Hepatocyte (in vitro differentiated cells): Measurements from ENCODE around the gene PBX3. TPM values are rescaled to one million over a fixed set of nuclear protein-coding genes. Genes with fewer than 3 reads are reported as not detected.

Experiments used
- DNase-seq: peaks from one replicate; pipeline ENCODE4 v3.0.0-alpha.2; 2016; ENCODE audit warnings: low spot score
- H2AFZ ChIP-seq: fragments of 200-600 bp; sonication (generic); 2 replicates; pipeline ENCODE4 v1.6.0; 2016; ENCODE audit warnings: antibody characterized with exemption, mild to moderate bottlenecking
- H3K27ac ChIP-seq: fragments of 200-600 bp; sonication (generic); 2 replicates; pipeline ENCODE4 v1.5.1; 2016; ENCODE audit warnings: mild to moderate bottlenecking
- H3K27me3 ChIP-seq: fragments of 200-600 bp; sonication (generic); 2 replicates; pipeline ENCODE4 v1.6.1; 2016
- H3K36me3 ChIP-seq: fragments of 200-600 bp; sonication (generic); replicated peaks from 2 replicates; pipeline ENCODE4 v1.5.1; 2016; ENCODE audit warnings: low read depth; ENCODE audit not compliant: insufficient read depth
- H3K4me1 ChIP-seq: fragments of 200-600 bp; sonication (generic); 2 replicates; pipeline ENCODE4 v1.5.1; 2016; ENCODE audit warnings: mild to moderate bottlenecking, moderate library complexity; ENCODE audit not compliant: insufficient read depth
- H3K4me2 ChIP-seq: fragments of 200-600 bp; sonication (generic); 2 replicates; pipeline ENCODE4 v1.6.0; 2016
- H3K4me3 ChIP-seq: fragments of 200-600 bp; sonication (generic); 2 replicates; pipeline ENCODE4 v1.5.1; 2016; ENCODE audit warnings: mild to moderate bottlenecking
- H3K79me2 ChIP-seq: fragments of 200-600 bp; sonication (generic); 2 replicates; pipeline ENCODE4 v1.6.0; 2017; ENCODE audit warnings: mild to moderate bottlenecking
- H3K9me2 ChIP-seq: fragments of 200-600 bp; sonication (generic); replicated peaks from 2 replicates; pipeline ENCODE4 v1.6.0; 2017; ENCODE audit warnings: mild to moderate bottlenecking; ENCODE audit not compliant: insufficient read depth
- H3K9me3 ChIP-seq: fragments of 200-600 bp; sonication (generic); 2 replicates; pipeline ENCODE4 v1.5.1; 2016; ENCODE audit warnings: low read depth, mild to moderate bottlenecking
- H4K20me1 ChIP-seq: fragments of 200-600 bp; sonication (generic); 2 replicates; pipeline ENCODE4 v1.6.0; 2016; ENCODE audit warnings: mild to moderate bottlenecking; ENCODE audit not compliant: insufficient read depth, poor library complexity, severe bottlenecking
- CTCF ChIP-seq: fragments of 200-600 bp; sonication (generic); IDR thresholded peaks from 2 replicates; pipeline ENCODE4 v1.5.1; 2016; ENCODE audit warnings: antibody characterized with exemption, mild to moderate bottlenecking; ENCODE audit not compliant: poor library complexity
- EZH2 ChIP-seq: fragments of 200-600 bp; sonication (generic); IDR thresholded peaks from 2 replicates; pipeline ENCODE4 v1.6.1; 2016; ENCODE audit warnings: antibody characterized with exemption, mild to moderate bottlenecking, borderline replicate concordance
- EZH2phosphoT487 ChIP-seq: fragments of 200-600 bp; sonication (generic); IDR thresholded peaks from one replicate; pipeline ENCODE4 v1.6.1; 2018; ENCODE audit warnings: antibody characterized with exemption, mild to moderate bottlenecking, low read depth, moderate library complexity; ENCODE audit not compliant: unreplicated experiment, severe bottlenecking
- WGBS: methylation state at CpG from one replicate; pipeline ENCODE4 v1.1.6; 2016; ENCODE audit warnings: low lambda C conversion rate; ENCODE audit errors: missing lambda C conversion rate; 5-methylcytosine and 5-hydroxymethylcytosine counted together
- polyA plus RNA-seq: library from polyadenylated mRNA; unstranded; fragments of >200 nt; fragmentation: Nextera tagmentation; extraction: Ambion mirVana; gene quantifications from 2 replicates; pipeline ENCODE4 v1.2.1, GENCODE V29; 2016
- total RNA-seq: library from RNA; depleted of rRNA; stranded (reverse); fragments of >200 nt; gene quantifications from 2 replicates; pipeline ENCODE4 v1.2.3, GENCODE V29; 2014

PBX3 gene
- total and polyA plus RNA-seq, 2 experiments from 2014 or later: 15.9 to 23.3 TPM

GRCh38 chr9:125969868-125970267 is 222.7 kb downstream of the PBX3 start:
- H3K9me3 ChIP-seq: no peaks in the 10 kb centered on the region
- no peak overlapping the region for H2AFZ ChIP-seq
- H3K79me2 ChIP-seq: no peaks in the 10 kb centered on the region
- H3K27me3 ChIP-seq: no peaks in the 10 kb centered on the region
- H3K27ac ChIP-seq: no peak overlapping the region
- no peak overlapping the region for H3K4me2 ChIP-seq
- no peaks in the 10 kb centered on the region for H3K36me3 ChIP-seq
- H3K4me3 ChIP-seq: no peak overlapping the region
- DNase-seq: no peak
- no peak for TF ChIP-seq EZH2phosphoT487
- no peak for TF ChIP-seq EZH2
- no peak for TF ChIP-seq CTCF
- H4K20me1 ChIP-seq: no peaks in the 10 kb centered on the region
- H3K9me2 ChIP-seq: no peaks in the 10 kb centered on the region
- H3K4me1 ChIP-seq: no peaks in the 10 kb centered on the region
- WGBS: 73% methylated on average over 5 of the region's 5 CpGs

- no peaks in the 10 kb centered on the region for H3K9me2 ChIP-seq
- H3K4me2 ChIP-seq: no peak overlapping the region
- no peak overlapping the region for H3K4me3 ChIP-seq
- H3K9me3 ChIP-seq: no peaks in the 10 kb centered on the region
- DNase-seq: no peak
- no peaks in the 10 kb centered on the region for H3K4me1 ChIP-seq
- TF ChIP-seq EZH2phosphoT487: no peak
- TF ChIP-seq CTCF: no peak
- no peak for TF ChIP-seq EZH2
- H3K79me2 ChIP-seq: no peaks in the 10 kb centered on the region
- no peaks in the 10 kb centered on the region for H3K36me3 ChIP-seq
- H3K27me3 ChIP-seq: no peaks in the 10 kb centered on the region
- no peak overlapping the region for H2AFZ ChIP-seq
- 76% methylated on average over 5 of the region's 5 CpGs for WGBS
- no peaks in the 10 kb centered on the region for H4K20me1 ChIP-seq
- no peak overlapping the region for H3K27ac ChIP-seq
These were observed 223.2 kb downstream of the PBX3 start for GRCh38 chr9:125970340-125970739.

- TF ChIP-seq EZH2phosphoT487 (no peak), CTCF (no peak), EZH2 (no peak)
- Histone ChIP-seq H3K27ac (no peak overlapping the region), H3K4me1 (no peaks in the 10 kb centered on the region), H3K36me3 (no peaks in the 10 kb centered on the region), H3K9me2 (no peaks in the 10 kb centered on the region), H3K4me3 (no peak overlapping the region), H3K9me3 (no peaks in the 10 kb centered on the region), H4K20me1 (no peaks in the 10 kb centered on the region), H2AFZ (no peak overlapping the region), H3K27me3 (no peaks in the 10 kb centered on the region), H3K79me2 (no peaks in the 10 kb centered on the region), H3K4me2 (no peak overlapping the region)
- no peak for DNase-seq
- WGBS: 69% methylated on average over 3 of the region's 3 CpGs
These were observed 223.9 kb downstream of the PBX3 start for GRCh38 chr9:125971050-125971449.
